K562 (cell line): Measurements from ENCODE around the gene PRDM8. TPM values are rescaled to one million over a fixed set of nuclear protein-coding genes. Genes with fewer than 3 reads are reported as not detected.

Source experiments
- ATAC-seq: fragments of 200-7000 bp; cut with Tn5 transposase; 3 replicates; pipeline ENCODE4 v1.9.1; 2020; ENCODE audit warnings: moderate library complexity
- BruUV-seq: library from RNA; stranded (reverse); fragments of 400-500 nt; replicated peaks from 2 replicates; lab custom pipeline; 2021; lab: Mats Ljungman, UMichigan
- CTCF ChIA-PET: fragments of 300-600 bp; formaldehyde crosslinking; extraction: SDS; loops from one replicate; lab custom pipeline; 2021; ENCODE audit warnings: low intra/inter-chr PET ratio; lab: Yijun Ruan, JAX
- POLR2A ChIA-PET: fragments of 300-600, 350-650 bp; sonication (Branson Sonifier 250); formaldehyde crosslinking; extraction: SDS; loops from one replicate; lab custom pipeline; 2021; ENCODE audit warnings: antibody characterized with exemption, inconsistent platforms; lab: Yijun Ruan, JAX
- DNase-seq, 4 experiments: peaks; one replicate each; pipeline versions ENCODE4 v3.0.0 to v3.0.0-alpha.2; 2011 to 2018; ENCODE audit warnings: low spot score in 3 of 4, mixed read lengths in 3 of 4; ENCODE audit errors: extremely low read depth in 1 of 4
- FAIRE-seq: peaks from 2 replicates; lab custom pipeline; 2011; peaks lifted over from hg19 to GRCh38; lab: Jason Lieb, UNC
- H2AFZ ChIP-seq: 2 replicates; pipeline ENCODE4 v1.6.0; 2011; ENCODE audit warnings: low read depth, low read length, control low read depth, inconsistent platforms
- H3K27ac ChIP-seq: fragments of 200-600 bp; 3 replicates; pipeline ENCODE4 v1.8.0; 2011; ENCODE audit warnings: low read depth, mild to moderate bottlenecking, control low read depth, inconsistent platforms, low read length, moderate library complexity, mixed read lengths; ENCODE audit errors: extremely low read depth
- H3K27me3 ChIP-seq, 2 experiments: fragments of 300-600 bp in 1 of 2; 2 replicates in 1 of 2; 3 replicates in 1 of 2; pipeline versions ENCODE4 v1.6.0 to v1.8.0; 2011; ENCODE audit warnings: inconsistent platforms in 2 of 2, low read length in 2 of 2, mild to moderate bottlenecking in 1 of 2, mixed read lengths in 1 of 2, moderate library complexity in 1 of 2; ENCODE audit not compliant: control insufficient read depth in 2 of 2, insufficient read depth in 2 of 2
- H3K36me3 ChIP-seq: fragments of 300-600 bp; 3 replicates; pipeline ENCODE4 v1.8.0; 2011; ENCODE audit warnings: mild to moderate bottlenecking, low read length, inconsistent platforms; ENCODE audit not compliant: control insufficient read depth, insufficient read depth
- H3K4me1 ChIP-seq, 2 experiments: fragments of 200-600 bp in 1 of 2; replicated peaks in 1 of 2; 2 replicates in 1 of 2; 3 replicates in 1 of 2; pipeline versions ENCODE4 v1.5.1 to v1.8.0; 2011; ENCODE audit warnings: inconsistent platforms in 2 of 2, low read length in 2 of 2, mild to moderate bottlenecking in 1 of 2, mixed read lengths in 1 of 2, moderate library complexity in 1 of 2; ENCODE audit not compliant: control insufficient read depth in 2 of 2, insufficient read depth in 2 of 2
- H3K4me2 ChIP-seq: 2 replicates; pipeline ENCODE4 v1.6.1; 2011; ENCODE audit warnings: low read length, control low read depth, inconsistent platforms, mixed read lengths; ENCODE audit not compliant: insufficient read depth
- H3K4me3 ChIP-seq: fragments of 200-600 bp; sonication (generic), shearing (Covaris generic); 2 replicates; pipeline ENCODE4 v1.5.1; 2016; ENCODE audit warnings: control low read depth, inconsistent platforms
- H3K79me2 ChIP-seq: fragments of 200-600 bp; 3 replicates; pipeline ENCODE4 v1.8.0; 2011; ENCODE audit warnings: low read length, inconsistent platforms; ENCODE audit not compliant: control insufficient read depth, insufficient read depth
- H3K9ac ChIP-seq, 2 experiments: 2 replicates each; pipeline versions ENCODE4 v1.6.0 to v1.6.1; 2011; ENCODE audit warnings: low read depth in 2 of 2, low read length in 2 of 2, control low read depth in 1 of 2, inconsistent platforms in 1 of 2, mild to moderate bottlenecking in 1 of 2, mixed read lengths in 1 of 2; ENCODE audit not compliant: insufficient read depth in 1 of 2
- H3K9me1 ChIP-seq: one replicate; pipeline ENCODE4 v1.6.0; 2011; ENCODE audit warnings: inconsistent platforms, mild to moderate bottlenecking, low read length, moderate library complexity; ENCODE audit not compliant: control insufficient read depth, insufficient read depth
- H3K9me3 ChIP-seq: replicated peaks from 2 replicates; pipeline ENCODE4 v1.5.1; 2011; ENCODE audit warnings: low read depth, low read length, inconsistent platforms; ENCODE audit not compliant: control insufficient read depth, insufficient read depth
- H4K20me1 ChIP-seq: replicated peaks from 2 replicates; pipeline ENCODE4 v1.6.1; 2011; ENCODE audit warnings: low read length, inconsistent platforms, mixed read lengths; ENCODE audit not compliant: control insufficient read depth, insufficient read depth
- BACH1 ChIP-seq: fragments of 200-800 bp; sonication (Bioruptor generic); IDR thresholded peaks from 2 replicates; pipeline ENCODE4 v1.6.1; 2016; ENCODE audit warnings: missing genetic modification characterization, missing compliant biosample characterization
- FOS ChIP-seq: IDR thresholded peaks from 3 replicates; pipeline ENCODE4 v1.6.1; 2011; ENCODE audit not compliant: insufficient read length; ENCODE audit errors: extremely low read depth
- HDAC6 ChIP-seq: IDR thresholded peaks from 2 replicates; pipeline ENCODE4 v1.6.1; 2012; ENCODE audit warnings: low read depth, mild to moderate bottlenecking, control low read depth, inconsistent platforms, low read length, moderate library complexity
- HES1 ChIP-seq: fragments of 450-650 bp; IDR thresholded peaks from 2 replicates; pipeline ENCODE4 v1.6.1; 2016; ENCODE audit warnings: low read depth, mild to moderate bottlenecking, moderate library complexity
- HSF4 ChIP-seq: fragments of 250-450 bp; sonication (Bioruptor Pico); IDR thresholded peaks from 2 replicates; pipeline ENCODE4 v2.1.2; 2022; ENCODE audit warnings: mild to moderate bottlenecking, moderate library complexity, borderline replicate concordance
- MITF ChIP-seq: IDR thresholded peaks from 2 replicates; pipeline ENCODE4 v1.6.1; 2014; ENCODE audit warnings: antibody characterized with exemption
- MTA1 ChIP-seq: fragments of 450-650 bp; IDR thresholded peaks from 2 replicates; pipeline ENCODE4 v1.6.1; 2017; ENCODE audit warnings: borderline replicate concordance
- RBM25 ChIP-seq: fragments of 200-400 bp; formaldehyde crosslinking; IDR thresholded peaks from 2 replicates; pipeline ENCODE4 v1.6.1; 2018; ENCODE audit warnings: low read length, low read depth, moderate library complexity; ENCODE audit not compliant: severe bottlenecking
- SRSF9 ChIP-seq: fragments of 200-400 bp; formaldehyde crosslinking; IDR thresholded peaks from 2 replicates; pipeline ENCODE4 v1.6.1; 2017; ENCODE audit warnings: low read depth, low read length, borderline replicate concordance
- YBX1 ChIP-seq: fragments of 450-650 bp; IDR thresholded peaks from 2 replicates; pipeline ENCODE4 v1.7.1; 2016; ENCODE audit warnings: mild to moderate bottlenecking
- ZNF143 ChIP-seq: sonication (generic); formaldehyde crosslinking; IDR thresholded peaks from 2 replicates; pipeline ENCODE4 v1.9.0; 2022; ENCODE audit warnings: mild to moderate bottlenecking, missing genetic modification reagents
- ZNF3 ChIP-seq: fragments of 250-450 bp; sonication (Bioruptor Pico); IDR thresholded peaks from 2 replicates; pipeline ENCODE4 v1.5.0; 2021; ENCODE audit warnings: mild to moderate bottlenecking, moderate library complexity
- ZNF668 ChIP-seq: fragments of 250-450 bp; sonication (Bioruptor Pico); IDR thresholded peaks from 2 replicates; pipeline ENCODE4 v1.8.0; 2022; ENCODE audit warnings: mild to moderate bottlenecking, inconsistent platforms
- ZNF717 ChIP-seq: fragments of 250-450 bp; sonication (Bioruptor Pico); IDR thresholded peaks from 2 replicates; pipeline ENCODE4 v1.5.0; 2021
- WGBS: fragments of 100-300 bp; shearing (Covaris generic); methylation state at CpG from one replicate; pipeline ENCODE4 v1.1.6; 2016; ENCODE audit warnings: low coverage, mixed read lengths; ENCODE audit not compliant: insufficient coverage; ENCODE audit errors: missing lambda C conversion rate; 5-methylcytosine and 5-hydroxymethylcytosine counted together
- in situ Hi-C: fragments of 300-500 bp; cut with MboI; formaldehyde crosslinking; loops from 4 replicates; pipeline ENCODE4 v1.15.0; 2018; ENCODE audit warnings: inconsistent platforms, mixed read lengths
- intact Hi-C: fragments of 100-400 bp; cut with micrococcal nuclease; formaldehyde crosslinking; loops from 2 replicates; pipeline ENCODE4 v1.14.2; 2022
- polyA plus RNA-seq, 8 experiments: library from polyadenylated mRNA; depleted of rRNA in 4 of 8; stranded (reverse) in 5 of 8; unstranded in 3 of 8; fragments of >200 nt; fragmentation: Nextera tagmentation in 2 of 8; fragmentation: Illumina TruSeq in 1 of 8; extraction: Ambion mirVana in 2 of 8; extraction: Trizol in 1 of 8; gene quantifications; 2 replicates each; pipeline versions ENCODE4 v1.2.1 to v1.2.3, GENCODE V29; 2011 to 2014; ENCODE audit warnings: inconsistent platforms in 1 of 8, missing spikeins in 1 of 8
- total RNA-seq, 7 experiments: library from RNA; depleted of rRNA in 6 of 7; stranded (reverse); fragments of >200 nt in 6 of 7; fragmentation: Illumina TruSeq in 2 of 7; extraction: Trizol in 2 of 7; gene quantifications; 2 replicates each; pipeline versions ENCODE4 v1.2.1 to v1.2.3, GENCODE V29; 2011 to 2021; ENCODE audit warnings: low replicate concordance in 1 of 7
- TF ChIP-seq, protein P1 (sequence below): fragments of 450-650 bp; formaldehyde crosslinking; IDR thresholded peaks from 2 replicates; pipeline ENCODE4 v1.4.0; 2022; ENCODE audit warnings: mild to moderate bottlenecking, moderate library complexity
- TF ChIP-seq, protein P2 (sequence below): sonication (generic); formaldehyde crosslinking; IDR thresholded peaks from 2 replicates; pipeline ENCODE4 v1.5.0; 2020; ENCODE audit warnings: missing genetic modification reagents

Gene PRDM8
- total and polyA plus RNA-seq, 9 of the 15 experiments (the other 6 are each of a cell fraction or from before 2014, with no cell fraction given): 0.40 TPM; not detected in 8

- FAIRE-seq: no peak
- 27% methylated on average over 3 of the region's 3 CpGs for WGBS
- no peak overlapping the region for H3K27ac ChIP-seq
- BruUV-seq: no TSS peak
- H3K4me3 ChIP-seq: no peak overlapping the region
- CTCF ChIA-PET: no interaction called here
- no peaks in the 10 kb centered on the region for H3K79me2 ChIP-seq
- H3K36me3 ChIP-seq: no peaks in the 10 kb centered on the region
- H4K20me1 ChIP-seq: no peaks in the 10 kb centered on the region
- no peaks in the 10 kb centered on the region for H3K27me3 ChIP-seq
- no peaks in the 10 kb centered on the region; the same call in 1 of the 2 replicates for H3K9me3 ChIP-seq
- no peak for ATAC-seq
- intact Hi-C loops: no loop called here
- peaks cover 0 to 2% of the 10 kb centered on the region in 2 experiments; a peak in 1 of 5 replicates for H3K4me1 ChIP-seq
- no peak overlapping the region for H3K4me2 ChIP-seq
- H2AFZ ChIP-seq: peak overlapping the region; percentile 57; the same call in 1 of the 2 replicates
- in situ Hi-C loops: no loop called here
- no peak overlapping the region for H3K9ac ChIP-seq
- POLR2A ChIA-PET: interaction anchor here (1.8 kb wide), 1 partner anchor 13 kb away, joined by 7 read pairs; no protein-coding TSS in a partner anchor
- no peaks in the 10 kb centered on the region for H3K9me1 ChIP-seq
- no peak for DNase-seq
- no peak for TF ChIP-seq HES1
- TF ChIP-seq ZNF3 (CRISPR knock-in tag): no peak
- no peak for TF ChIP-seq ZNF143 (CRISPR knock-in tag)
- TF ChIP-seq, protein P1, sequence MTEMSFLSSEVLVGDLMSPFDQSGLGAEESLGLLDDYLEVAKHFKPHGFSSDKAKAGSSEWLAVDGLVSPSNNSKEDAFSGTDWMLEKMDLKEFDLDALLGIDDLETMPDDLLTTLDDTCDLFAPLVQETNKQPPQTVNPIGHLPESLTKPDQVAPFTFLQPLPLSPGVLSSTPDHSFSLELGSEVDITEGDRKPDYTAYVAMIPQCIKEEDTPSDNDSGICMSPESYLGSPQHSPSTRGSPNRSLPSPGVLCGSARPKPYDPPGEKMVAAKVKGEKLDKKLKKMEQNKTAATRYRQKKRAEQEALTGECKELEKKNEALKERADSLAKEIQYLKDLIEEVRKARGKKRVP (CRISPR knock-in tag): no peak
- TF ChIP-seq HSF4 (CRISPR knock-in tag): no peak
- TF ChIP-seq, protein P2, sequence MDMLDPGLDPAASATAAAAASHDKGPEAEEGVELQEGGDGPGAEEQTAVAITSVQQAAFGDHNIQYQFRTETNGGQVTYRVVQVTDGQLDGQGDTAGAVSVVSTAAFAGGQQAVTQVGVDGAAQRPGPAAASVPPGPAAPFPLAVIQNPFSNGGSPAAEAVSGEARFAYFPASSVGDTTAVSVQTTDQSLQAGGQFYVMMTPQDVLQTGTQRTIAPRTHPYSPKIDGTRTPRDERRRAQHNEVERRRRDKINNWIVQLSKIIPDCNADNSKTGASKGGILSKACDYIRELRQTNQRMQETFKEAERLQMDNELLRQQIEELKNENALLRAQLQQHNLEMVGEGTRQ (CRISPR knock-in tag): no peak
- TF ChIP-seq RBM25: no peak
- TF ChIP-seq ZNF668 (CRISPR knock-in tag): no peak
- no peak for TF ChIP-seq YBX1
- no peak for TF ChIP-seq MTA1
- no peak for TF ChIP-seq MITF
- no peak for TF ChIP-seq SRSF9
- no peak for TF ChIP-seq ZNF717 (CRISPR knock-in tag)
- TF ChIP-seq FOS: no peak
- TF ChIP-seq HDAC6: no peak
- no peak for TF ChIP-seq BACH1 (tag)
Measured at GRCh38 chr4:80192252-80192866, 4.9 kb upstream of the PRDM8 start.
